Measurements from ENCODE around the gene BACE1-AS.

GRCh38 chr11:117316197-117316961 is 25.2 kb downstream of the BACE1-AS start, which contains the start of gene BACE1:
- TF ChIP-seq POLR2A (IDR thresholded peaks at IDR 0.05) (no peak), POLR2AphosphoS5 (IDR thresholded peaks at IDR 0.05) (peak in 2 of 3 donors; percentile 18 to 25)
